ENCODE measurements around the gene SERPINF2. TPM values are rescaled to one million over a fixed set of nuclear protein-coding genes. Genes with fewer than 3 reads are reported as not detected.
A peak's percentile ranks its signal among the peaks of the same experiment; 100 is the strongest.
"Not testable (repeated sequence)": the region's sequence is repeated elsewhere in the genome, so short reads cannot be mapped to it uniquely, and the experiment has no call there.

SERPINF2 gene
- total RNA-seq, 2 donors from 2014 or later, result 40.7 to 41.7 TPM

- intact Hi-C loops (cut with DNase I), result no loop called here
- DNase-seq (ENCODE audit: low spot score), result no peak
Observed at GRCh38 chr17:1752425-1753262, 10.0 kb downstream of the SERPINF2 start.

GRCh38 chr17:1753767-1754429 is 11.2 kb downstream of the SERPINF2 start:
- intact Hi-C loops (cut with DNase I), result no loop called here
- DNase-seq (ENCODE audit: low spot score), result no peak

- intact Hi-C loops (cut with DNase I), result no loop called here
- DNase-seq (ENCODE audit: low spot score), result no peak
Observed at GRCh38 chr17:1754430-1755112, 11.9 kb downstream of the SERPINF2 start.

GRCh38 chr17:1755252-1755826 is 12.7 kb downstream of the SERPINF2 start:
- intact Hi-C loops (cut with DNase I), result no loop called here

GRCh38 chr17:1755827-1756262 is 13.2 kb downstream of the SERPINF2 start:
- intact Hi-C loops (cut with DNase I), result no loop called here
- no peak for DNase-seq (ENCODE audit: low spot score)

More at GRCh38 chr17:1755252-1755826, 12.7 kb downstream of the SERPINF2 start:
- DNase-seq (ENCODE audit: low spot score), result no peak

- intact Hi-C loops (cut with DNase I), result no loop called here
- no peak for DNase-seq (ENCODE audit: low spot score)
Observed at GRCh38 chr17:1758807-1759206, 16.1 kb downstream of the SERPINF2 start.

GRCh38 chr17:1759529-1759928 is 16.9 kb downstream of the SERPINF2 start:
- no peak for DNase-seq (ENCODE audit: low spot score)
- intact Hi-C loops (cut with DNase I), result no loop called here

GRCh38 chr17:1762233-1762900 is 19.7 kb downstream of the SERPINF2 start:
- DNase-seq (ENCODE audit: low spot score), result peak; percentile 87
- intact Hi-C loops (cut with DNase I), result loop anchor here in 1 of 2 donors (2.0 kb wide), 1 partner anchor 38 kb away; the partner anchor contains the start of gene WDR81

- intact Hi-C loops (cut with DNase I), result loop anchor here in 1 of 2 donors (2.0 kb wide), 1 partner anchor 38 kb away; the partner anchor contains the start of gene WDR81
- no peak for DNase-seq (ENCODE audit: low spot score)
Observed at GRCh38 chr17:1762901-1763898, 20.5 kb downstream of the SERPINF2 start.

GRCh38 chr17:1764284-1764683 is 21.6 kb downstream of the SERPINF2 start:
- DNase-seq (ENCODE audit: low spot score), result peak; percentile 92
- intact Hi-C loops (cut with DNase I), result loop anchor here in 1 of 2 donors (2.0 kb wide), 1 partner anchor 19 kb away; no protein-coding TSS in a partner anchor

- intact Hi-C loops (cut with DNase I), result loop anchor here in 1 of 2 donors (2.0 kb wide), 1 partner anchor 18 kb away; no protein-coding TSS in a partner anchor
- DNase-seq (ENCODE audit: low spot score), result not testable (repeated sequence)
Observed at GRCh38 chr17:1764705-1765104, 22.0 kb downstream of the SERPINF2 start.

GRCh38 chr17:1765576-1765975 is 22.9 kb downstream of the SERPINF2 start:
- no peak for DNase-seq (ENCODE audit: low spot score)
- intact Hi-C loops (cut with DNase I), result loop anchor here in 1 of 2 donors (2.0 kb wide), 1 partner anchor 17 kb away; no protein-coding TSS in a partner anchor

- intact Hi-C loops (cut with DNase I), result no loop called here
- DNase-seq (ENCODE audit: low spot score), result no peak
Observed at GRCh38 chr17:1766382-1767135, 23.9 kb downstream of the SERPINF2 start.

- intact Hi-C loops (cut with DNase I), result no loop called here
- DNase-seq (ENCODE audit: low spot score), result no peak
Observed at GRCh38 chr17:1767358-1767757, 24.7 kb downstream of the SERPINF2 start.

- no peak for DNase-seq (ENCODE audit: low spot score)
- intact Hi-C loops (cut with DNase I), result no loop called here
Observed at GRCh38 chr17:1769822-1770477, 27.3 kb downstream of the SERPINF2 start.

GRCh38 chr17:1773000-1773695 is 30.5 kb downstream of the SERPINF2 start:
- intact Hi-C loops (cut with DNase I); DNase-seq (ENCODE audit: low spot score): not testable (repeated sequence)
